GM23338 (cell line): ENCODE results near the gene MT1E. TPM values are rescaled to one million over a fixed set of nuclear protein-coding genes. Genes with fewer than 3 reads are reported as not detected.

ENCODE experiments used
- ATAC-seq: fragments of 200-7000 bp; cut with Tn5 transposase; 3 replicates; pipeline ENCODE4 v1.9.1; 2020
- DNase-seq: peaks from one replicate; pipeline ENCODE4 v3.0.0-alpha.2; 2015; ENCODE audit warnings: low spot score
- H2AFZ ChIP-seq: fragments of 200-600 bp; sonication (generic); 2 replicates; pipeline ENCODE4 v1.8.0; 2016; ENCODE audit warnings: antibody characterized with exemption, mild to moderate bottlenecking, moderate library complexity
- H3F3A ChIP-seq: fragments of 200-600 bp; sonication (generic); replicated peaks from 2 replicates; pipeline ENCODE4 v1.8.0; 2017; ENCODE audit warnings: antibody characterized with exemption, mixed run types, low read depth
- H3K27ac ChIP-seq: fragments of 200-600 bp; sonication (generic); 2 replicates; pipeline ENCODE4 v1.6.1; 2016; ENCODE audit warnings: low read depth
- H3K27me3 ChIP-seq: fragments of 200-600 bp; sonication (generic); 2 replicates; pipeline ENCODE4 v1.8.0; 2016; ENCODE audit warnings: mild to moderate bottlenecking, mixed run types, moderate library complexity; ENCODE audit not compliant: insufficient read depth
- H3K36me3 ChIP-seq: fragments of 200-600 bp; sonication (generic); 2 replicates; pipeline ENCODE4 v1.8.0; 2016; ENCODE audit warnings: mild to moderate bottlenecking; ENCODE audit not compliant: insufficient read depth
- H3K4me1 ChIP-seq: fragments of 200-600 bp; sonication (generic); 2 replicates; pipeline ENCODE4 v1.8.0; 2016; ENCODE audit warnings: mild to moderate bottlenecking, moderate library complexity; ENCODE audit not compliant: insufficient read depth
- H3K4me2 ChIP-seq: fragments of 200-600 bp; sonication (generic); 2 replicates; pipeline ENCODE4 v1.7.1; 2017; ENCODE audit warnings: mixed run types
- H3K4me3 ChIP-seq: fragments of 200-600 bp; sonication (generic); 2 replicates; pipeline ENCODE4 v1.6.1; 2016; ENCODE audit warnings: mixed run types
- H3K79me2 ChIP-seq: fragments of 200-600 bp; sonication (generic); replicated peaks from 2 replicates; pipeline ENCODE4 v1.8.0; 2017; ENCODE audit warnings: mild to moderate bottlenecking; ENCODE audit not compliant: insufficient read depth
- H3K9me2 ChIP-seq: fragments of 200-600 bp; sonication (generic); 2 replicates; pipeline ENCODE4 v1.8.0; 2017; ENCODE audit not compliant: insufficient read depth
- H4K20me1 ChIP-seq: fragments of 200-600 bp; sonication (generic); replicated peaks from 2 replicates; pipeline ENCODE4 v1.8.0; 2017; ENCODE audit warnings: mild to moderate bottlenecking; ENCODE audit not compliant: insufficient read depth
- H3K27ac Mint-ChIP-seq: 2 replicates; pipeline ENCODE4 v1.8.0; 2020; ENCODE audit warnings: inconsistent platforms, mild to moderate bottlenecking, moderate library complexity, mixed read lengths
- H3K27me3 Mint-ChIP-seq: 3 replicates; pipeline ENCODE4 v1.8.0; 2022; ENCODE audit warnings: low read depth, mild to moderate bottlenecking, moderate library complexity, mixed read lengths, inconsistent platforms; ENCODE audit not compliant: insufficient read depth, poor library complexity
- H3K36me3 Mint-ChIP-seq: 3 replicates; pipeline ENCODE4 v1.8.0; 2021; ENCODE audit warnings: low read depth, mild to moderate bottlenecking, inconsistent platforms, moderate library complexity, mixed read lengths
- H3K4me1 Mint-ChIP-seq: 3 replicates; pipeline ENCODE4 v1.8.0; 2020; ENCODE audit warnings: mild to moderate bottlenecking, inconsistent platforms, mixed read lengths
- H3K4me3 Mint-ChIP-seq: 3 replicates; pipeline ENCODE4 v1.8.0; 2021; ENCODE audit warnings: moderate library complexity, mild to moderate bottlenecking, inconsistent platforms, mixed read lengths
- H3K9me3 Mint-ChIP-seq: 3 replicates; pipeline ENCODE4 v1.8.0; 2020; ENCODE audit warnings: moderate library complexity, mild to moderate bottlenecking, inconsistent platforms, mixed read lengths
- CREB1 ChIP-seq: fragments of 250-450 bp; sonication (Bioruptor Pico); IDR thresholded peaks from 2 replicates; pipeline ENCODE4 v1.5.0; 2020; ENCODE audit warnings: low read depth, mild to moderate bottlenecking, moderate library complexity
- EZH2 ChIP-seq: fragments of 200-600 bp; sonication (generic); IDR thresholded peaks from one replicate; pipeline ENCODE4 v1.8.0; 2017; ENCODE audit warnings: antibody characterized with exemption, mild to moderate bottlenecking, low read depth; ENCODE audit not compliant: unreplicated experiment
- JUNB ChIP-seq: IDR thresholded peaks from one replicate; pipeline ENCODE4 v1.6.1; 2016; ENCODE audit warnings: antibody characterized with exemption; ENCODE audit not compliant: unreplicated experiment
- POLR2AphosphoS5 ChIP-seq: IDR thresholded peaks from 2 replicates; pipeline ENCODE4 v1.6.1; 2016; ENCODE audit warnings: antibody characterized with exemption, low read depth
- STAT1 ChIP-seq: IDR thresholded peaks from one replicate; pipeline ENCODE4 v1.6.1; 2016; ENCODE audit warnings: antibody characterized with exemption; ENCODE audit not compliant: unreplicated experiment
- ZNF114 ChIP-seq: fragments of 250-450 bp; sonication (Bioruptor Pico); IDR thresholded peaks from 2 replicates; pipeline ENCODE4 v1.5.0; 2020; ENCODE audit warnings: mild to moderate bottlenecking, moderate library complexity
- polyA plus RNA-seq: library from polyadenylated mRNA; unstranded; fragments of >200 nt; fragmentation: Nextera tagmentation; extraction: Ambion mirVana; gene quantifications from 2 replicates; pipeline ENCODE4 v1.2.1, GENCODE V29; 2016
- total RNA-seq: library from RNA; depleted of rRNA; stranded (reverse); fragments of >200 nt; shearing (Covaris generic); gene quantifications from 2 replicates; pipeline ENCODE4 v1.2.3, GENCODE V29; 2014
- TF ChIP-seq, protein P1 (sequence below), 2 experiments: fragments of 200-600 bp in 1 of 2; sonication (generic) in 1 of 2; conservative IDR thresholded peaks; 2 replicates each; pipeline versions ENCODE4 v1.5.1 to v1.6.1; 2016 to 2017; ENCODE audit warnings: antibody characterized with exemption in 2 of 2, low read depth in 2 of 2, mild to moderate bottlenecking in 2 of 2, moderate library complexity in 1 of 2
- TF ChIP-seq, protein P2 (sequence below): fragments of 250-450 bp; sonication (Bioruptor Pico); IDR thresholded peaks from 2 replicates; pipeline ENCODE4 v1.5.0; 2020; ENCODE audit warnings: mild to moderate bottlenecking, moderate library complexity
- TF ChIP-seq, protein P3 (sequence below): IDR thresholded peaks from one replicate; pipeline ENCODE4 v1.6.1; 2018; ENCODE audit warnings: antibody characterized with exemption; ENCODE audit not compliant: unreplicated experiment
- TF ChIP-seq, protein P4 (sequence below): IDR thresholded peaks from 2 replicates; pipeline ENCODE4 v1.6.1; 2016; ENCODE audit warnings: antibody characterized with exemption

Gene MT1E
- total and polyA plus RNA-seq, 2 experiments from 2014 or later: 31.0 to 121 TPM

DNA sequence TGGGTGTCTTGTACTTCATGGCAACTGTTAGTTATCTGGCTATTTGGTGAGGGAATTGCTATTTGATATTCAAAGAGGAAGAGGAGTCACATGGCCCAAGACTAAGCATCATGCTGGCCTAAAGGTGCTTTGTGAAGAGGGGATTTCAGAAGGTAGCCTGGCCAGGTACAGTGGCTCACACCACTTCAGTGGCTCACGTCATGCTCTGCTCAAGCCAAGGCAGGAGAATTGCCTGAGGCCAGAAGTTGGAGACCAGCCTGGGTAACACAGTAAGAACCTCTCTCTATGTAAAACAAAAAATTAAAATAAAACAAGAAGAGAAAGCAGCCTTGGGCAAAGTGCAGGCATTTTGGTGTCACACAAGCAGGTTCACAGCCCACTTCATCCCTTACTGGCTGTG is 19.7 kb downstream of the MT1E start:
- Histone ChIP-seq H3K36me3 (no peaks in the 10 kb centered on the region), H3K27me3 (peaks cover 98% of the 10 kb centered on the region), H3K4me2 (no peak overlapping the region), H3K27ac (no peak overlapping the region), H2AFZ (no peak overlapping the region), H3K4me1 (peaks cover 12% of the 10 kb centered on the region; the same call in 1 of the 2 replicates), H3K4me3 (no peak overlapping the region), H4K20me1 (no peaks in the 10 kb centered on the region), H3K79me2 (no peaks in the 10 kb centered on the region), H3F3A (0 out of 2 replicates have a peak, but pooled peaks cover 6% of the 10 kb centered on the region), H3K9me2 (no peaks in the 10 kb centered on the region)
- ATAC-seq (no peak), DNase-seq (no peak)
- H3K27me3 Mint-ChIP-seq: peaks cover 91% of the 10 kb centered on the region
- no peak for TF ChIP-seq STAT1
- peaks cover 30% of the 10 kb centered on the region for H3K4me1 Mint-ChIP-seq
- no peak overlapping the region for H3K27ac Mint-ChIP-seq
- H3K9me3 Mint-ChIP-seq: no peaks in the 10 kb centered on the region
- H3K4me3 Mint-ChIP-seq: no peak overlapping the region
- no peaks in the 10 kb centered on the region for H3K36me3 Mint-ChIP-seq

DNA sequence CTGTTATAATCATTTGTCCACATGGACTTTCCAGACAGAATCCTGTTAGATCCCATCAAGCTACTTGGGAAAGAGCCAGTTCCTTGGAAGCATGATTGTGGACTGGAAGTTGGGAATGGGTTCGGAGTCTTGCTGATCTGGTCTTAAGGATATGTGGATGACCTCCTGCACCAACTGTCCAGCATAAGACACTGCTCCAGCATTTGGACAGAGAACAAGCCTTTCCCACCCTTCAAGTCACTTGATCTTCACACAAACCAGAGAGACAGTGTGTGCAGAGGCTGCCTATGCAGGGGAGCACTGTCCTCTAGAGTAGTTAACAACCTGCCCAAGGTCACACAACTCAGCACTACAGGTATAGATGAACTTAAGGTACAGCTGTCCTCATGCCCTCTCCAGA is 20.3 kb downstream of the MT1E start:
- no peaks in the 10 kb centered on the region for H3K36me3 Mint-ChIP-seq
- Histone ChIP-seq H3F3A (0 out of 2 replicates have a peak, but pooled peaks cover 6% of the 10 kb centered on the region), H3K36me3 (no peaks in the 10 kb centered on the region), H3K27ac (no peak overlapping the region), H4K20me1 (no peaks in the 10 kb centered on the region), H3K4me2 (no peak overlapping the region), H3K79me2 (no peaks in the 10 kb centered on the region), H3K27me3 (peaks cover 98% of the 10 kb centered on the region), H3K4me1 (peaks cover 12% of the 10 kb centered on the region; the same call in 1 of the 2 replicates), H3K4me3 (no peak overlapping the region), H3K9me2 (no peaks in the 10 kb centered on the region), H2AFZ (no peak overlapping the region)
- no peak for DNase-seq
- H3K27ac Mint-ChIP-seq: no peak overlapping the region
- no peak overlapping the region for H3K4me3 Mint-ChIP-seq
- no peak for ATAC-seq
- no peaks in the 10 kb centered on the region for H3K9me3 Mint-ChIP-seq
- H3K27me3 Mint-ChIP-seq: peaks cover 85% of the 10 kb centered on the region
- H3K4me1 Mint-ChIP-seq: peaks cover 30% of the 10 kb centered on the region
- TF ChIP-seq, protein P1, sequence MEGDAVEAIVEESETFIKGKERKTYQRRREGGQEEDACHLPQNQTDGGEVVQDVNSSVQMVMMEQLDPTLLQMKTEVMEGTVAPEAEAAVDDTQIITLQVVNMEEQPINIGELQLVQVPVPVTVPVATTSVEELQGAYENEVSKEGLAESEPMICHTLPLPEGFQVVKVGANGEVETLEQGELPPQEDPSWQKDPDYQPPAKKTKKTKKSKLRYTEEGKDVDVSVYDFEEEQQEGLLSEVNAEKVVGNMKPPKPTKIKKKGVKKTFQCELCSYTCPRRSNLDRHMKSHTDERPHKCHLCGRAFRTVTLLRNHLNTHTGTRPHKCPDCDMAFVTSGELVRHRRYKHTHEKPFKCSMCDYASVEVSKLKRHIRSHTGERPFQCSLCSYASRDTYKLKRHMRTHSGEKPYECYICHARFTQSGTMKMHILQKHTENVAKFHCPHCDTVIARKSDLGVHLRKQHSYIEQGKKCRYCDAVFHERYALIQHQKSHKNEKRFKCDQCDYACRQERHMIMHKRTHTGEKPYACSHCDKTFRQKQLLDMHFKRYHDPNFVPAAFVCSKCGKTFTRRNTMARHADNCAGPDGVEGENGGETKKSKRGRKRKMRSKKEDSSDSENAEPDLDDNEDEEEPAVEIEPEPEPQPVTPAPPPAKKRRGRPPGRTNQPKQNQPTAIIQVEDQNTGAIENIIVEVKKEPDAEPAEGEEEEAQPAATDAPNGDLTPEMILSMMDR (conservative IDR thresholded peaks at IDR 0.05; ENCODE audit: low read depth in 2 of 2): no peak
- TF ChIP-seq EZH2 (no peak), CREB1 (CRISPR knock-in tag) (no peak), JUNB (no peak), POLR2AphosphoS5 (no peak), ZNF114 (no peak)
- TF ChIP-seq, protein P2, sequence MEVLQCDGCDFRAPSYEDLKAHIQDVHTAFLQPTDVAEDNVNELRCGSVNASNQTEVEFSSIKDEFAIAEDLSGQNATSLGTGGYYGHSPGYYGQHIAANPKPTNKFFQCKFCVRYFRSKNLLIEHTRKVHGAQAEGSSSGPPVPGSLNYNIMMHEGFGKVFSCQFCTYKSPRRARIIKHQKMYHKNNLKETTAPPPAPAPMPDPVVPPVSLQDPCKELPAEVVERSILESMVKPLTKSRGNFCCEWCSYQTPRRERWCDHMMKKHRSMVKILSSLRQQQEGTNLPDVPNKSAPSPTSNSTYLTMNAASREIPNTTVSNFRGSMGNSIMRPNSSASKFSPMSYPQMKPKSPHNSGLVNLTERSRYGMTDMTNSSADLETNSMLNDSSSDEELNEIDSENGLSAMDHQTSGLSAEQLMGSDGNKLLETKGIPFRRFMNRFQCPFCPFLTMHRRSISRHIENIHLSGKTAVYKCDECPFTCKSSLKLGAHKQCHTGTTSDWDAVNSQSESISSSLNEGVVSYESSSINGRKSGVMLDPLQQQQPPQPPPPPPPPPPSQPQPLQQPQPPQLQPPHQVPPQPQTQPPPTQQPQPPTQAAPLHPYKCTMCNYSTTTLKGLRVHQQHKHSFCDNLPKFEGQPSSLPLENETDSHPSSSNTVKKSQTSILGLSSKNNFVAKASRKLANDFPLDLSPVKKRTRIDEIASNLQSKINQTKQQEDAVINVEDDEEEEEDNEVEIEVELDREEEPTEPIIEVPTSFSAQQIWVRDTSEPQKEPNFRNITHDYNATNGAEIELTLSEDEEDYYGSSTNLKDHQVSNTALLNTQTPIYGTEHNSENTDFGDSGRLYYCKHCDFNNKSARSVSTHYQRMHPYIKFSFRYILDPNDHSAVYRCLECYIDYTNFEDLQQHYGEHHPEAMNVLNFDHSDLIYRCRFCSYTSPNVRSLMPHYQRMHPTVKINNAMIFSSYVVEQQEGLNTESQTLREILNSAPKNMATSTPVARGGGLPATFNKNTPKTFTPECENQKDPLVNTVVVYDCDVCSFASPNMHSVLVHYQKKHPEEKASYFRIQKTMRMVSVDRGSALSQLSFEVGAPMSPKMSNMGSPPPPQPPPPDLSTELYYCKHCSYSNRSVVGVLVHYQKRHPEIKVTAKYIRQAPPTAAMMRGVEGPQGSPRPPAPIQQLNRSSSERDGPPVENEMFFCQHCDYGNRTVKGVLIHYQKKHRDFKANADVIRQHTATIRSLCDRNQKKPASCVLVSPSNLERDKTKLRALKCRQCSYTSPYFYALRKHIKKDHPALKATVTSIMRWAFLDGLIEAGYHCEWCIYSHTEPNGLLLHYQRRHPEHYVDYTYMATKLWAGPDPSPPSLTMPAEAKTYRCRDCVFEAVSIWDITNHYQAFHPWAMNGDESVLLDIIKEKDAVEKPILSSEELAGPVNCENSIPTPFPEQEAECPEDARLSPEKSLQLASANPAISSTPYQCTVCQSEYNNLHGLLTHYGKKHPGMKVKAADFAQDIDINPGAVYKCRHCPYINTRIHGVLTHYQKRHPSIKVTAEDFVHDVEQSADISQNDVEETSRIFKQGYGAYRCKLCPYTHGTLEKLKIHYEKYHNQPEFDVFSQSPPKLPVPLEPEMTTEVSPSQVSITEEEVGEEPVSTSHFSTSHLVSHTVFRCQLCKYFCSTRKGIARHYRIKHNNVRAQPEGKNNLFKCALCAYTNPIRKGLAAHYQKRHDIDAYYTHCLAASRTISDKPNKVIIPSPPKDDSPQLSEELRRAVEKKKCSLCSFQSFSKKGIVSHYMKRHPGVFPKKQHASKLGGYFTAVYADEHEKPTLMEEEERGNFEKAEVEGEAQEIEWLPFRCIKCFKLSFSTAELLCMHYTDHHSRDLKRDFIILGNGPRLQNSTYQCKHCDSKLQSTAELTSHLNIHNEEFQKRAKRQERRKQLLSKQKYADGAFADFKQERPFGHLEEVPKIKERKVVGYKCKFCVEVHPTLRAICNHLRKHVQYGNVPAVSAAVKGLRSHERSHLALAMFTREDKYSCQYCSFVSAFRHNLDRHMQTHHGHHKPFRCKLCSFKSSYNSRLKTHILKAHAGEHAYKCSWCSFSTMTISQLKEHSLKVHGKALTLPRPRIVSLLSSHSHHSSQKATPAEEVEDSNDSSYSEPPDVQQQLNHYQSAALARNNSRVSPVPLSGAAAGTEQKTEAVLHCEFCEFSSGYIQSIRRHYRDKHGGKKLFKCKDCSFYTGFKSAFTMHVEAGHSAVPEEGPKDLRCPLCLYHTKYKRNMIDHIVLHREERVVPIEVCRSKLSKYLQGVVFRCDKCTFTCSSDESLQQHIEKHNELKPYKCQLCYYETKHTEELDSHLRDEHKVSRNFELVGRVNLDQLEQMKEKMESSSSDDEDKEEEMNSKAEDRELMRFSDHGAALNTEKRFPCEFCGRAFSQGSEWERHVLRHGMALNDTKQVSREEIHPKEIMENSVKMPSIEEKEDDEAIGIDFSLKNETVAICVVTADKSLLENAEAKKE (CRISPR knock-in tag): no peak
- TF ChIP-seq, protein P3, sequence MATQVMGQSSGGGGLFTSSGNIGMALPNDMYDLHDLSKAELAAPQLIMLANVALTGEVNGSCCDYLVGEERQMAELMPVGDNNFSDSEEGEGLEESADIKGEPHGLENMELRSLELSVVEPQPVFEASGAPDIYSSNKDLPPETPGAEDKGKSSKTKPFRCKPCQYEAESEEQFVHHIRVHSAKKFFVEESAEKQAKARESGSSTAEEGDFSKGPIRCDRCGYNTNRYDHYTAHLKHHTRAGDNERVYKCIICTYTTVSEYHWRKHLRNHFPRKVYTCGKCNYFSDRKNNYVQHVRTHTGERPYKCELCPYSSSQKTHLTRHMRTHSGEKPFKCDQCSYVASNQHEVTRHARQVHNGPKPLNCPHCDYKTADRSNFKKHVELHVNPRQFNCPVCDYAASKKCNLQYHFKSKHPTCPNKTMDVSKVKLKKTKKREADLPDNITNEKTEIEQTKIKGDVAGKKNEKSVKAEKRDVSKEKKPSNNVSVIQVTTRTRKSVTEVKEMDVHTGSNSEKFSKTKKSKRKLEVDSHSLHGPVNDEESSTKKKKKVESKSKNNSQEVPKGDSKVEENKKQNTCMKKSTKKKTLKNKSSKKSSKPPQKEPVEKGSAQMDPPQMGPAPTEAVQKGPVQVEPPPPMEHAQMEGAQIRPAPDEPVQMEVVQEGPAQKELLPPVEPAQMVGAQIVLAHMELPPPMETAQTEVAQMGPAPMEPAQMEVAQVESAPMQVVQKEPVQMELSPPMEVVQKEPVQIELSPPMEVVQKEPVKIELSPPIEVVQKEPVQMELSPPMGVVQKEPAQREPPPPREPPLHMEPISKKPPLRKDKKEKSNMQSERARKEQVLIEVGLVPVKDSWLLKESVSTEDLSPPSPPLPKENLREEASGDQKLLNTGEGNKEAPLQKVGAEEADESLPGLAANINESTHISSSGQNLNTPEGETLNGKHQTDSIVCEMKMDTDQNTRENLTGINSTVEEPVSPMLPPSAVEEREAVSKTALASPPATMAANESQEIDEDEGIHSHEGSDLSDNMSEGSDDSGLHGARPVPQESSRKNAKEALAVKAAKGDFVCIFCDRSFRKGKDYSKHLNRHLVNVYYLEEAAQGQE: no peak
- TF ChIP-seq, protein P4, sequence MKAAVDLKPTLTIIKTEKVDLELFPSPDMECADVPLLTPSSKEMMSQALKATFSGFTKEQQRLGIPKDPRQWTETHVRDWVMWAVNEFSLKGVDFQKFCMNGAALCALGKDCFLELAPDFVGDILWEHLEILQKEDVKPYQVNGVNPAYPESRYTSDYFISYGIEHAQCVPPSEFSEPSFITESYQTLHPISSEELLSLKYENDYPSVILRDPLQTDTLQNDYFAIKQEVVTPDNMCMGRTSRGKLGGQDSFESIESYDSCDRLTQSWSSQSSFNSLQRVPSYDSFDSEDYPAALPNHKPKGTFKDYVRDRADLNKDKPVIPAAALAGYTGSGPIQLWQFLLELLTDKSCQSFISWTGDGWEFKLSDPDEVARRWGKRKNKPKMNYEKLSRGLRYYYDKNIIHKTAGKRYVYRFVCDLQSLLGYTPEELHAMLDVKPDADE: no peak
